HepG2 (cell line): Measurements from ENCODE around the gene BAZ1A. TPM values are rescaled to one million over a fixed set of nuclear protein-coding genes. Genes with fewer than 3 reads are reported as not detected.

Source experiments
- ATRX ChIP-seq: sonication (generic); formaldehyde crosslinking; IDR thresholded peaks from 2 replicates; pipeline ENCODE4 v1.4.0; 2020; ENCODE audit warnings: missing genetic modification reagents, borderline replicate concordance
- BRD4 ChIP-seq: sonication (generic); formaldehyde crosslinking; IDR thresholded peaks from 2 replicates; pipeline ENCODE4 v1.4.0; 2020; ENCODE audit warnings: missing genetic modification reagents
- CAMTA2 ChIP-seq: sonication (generic); formaldehyde crosslinking; IDR thresholded peaks from 2 replicates; pipeline ENCODE4 v1.4.0; 2020; ENCODE audit warnings: mild to moderate bottlenecking, missing genetic modification reagents, borderline replicate concordance
- HDAC6 ChIP-seq: fragments of 200-600 bp; sonication (generic); IDR thresholded peaks from 2 replicates; pipeline ENCODE4 v1.7.0; 2017; ENCODE audit warnings: mild to moderate bottlenecking, antibody characterized with exemption, low read length, low read depth
- HMGA1 ChIP-seq: sonication (generic); formaldehyde crosslinking; conservative IDR thresholded peaks from 2 replicates; pipeline ENCODE4 v1.4.0; 2020; ENCODE audit warnings: missing genetic modification reagents
- SMARCE1 ChIP-seq: fragments of 450-650 bp; IDR thresholded peaks from 2 replicates; pipeline ENCODE4 v1.6.1; 2017; ENCODE audit warnings: borderline replicate concordance
- ZBTB25 ChIP-seq: IDR thresholded peaks from 2 replicates; pipeline ENCODE4 v1.6.1; 2018; ENCODE audit warnings: missing genetic modification reagents
- ZFP36L2 ChIP-seq: sonication (generic); formaldehyde crosslinking; IDR thresholded peaks from 2 replicates; pipeline ENCODE4 v1.4.0; 2020; ENCODE audit warnings: missing genetic modification reagents
- ZNF136 ChIP-seq: sonication (generic); formaldehyde crosslinking; IDR thresholded peaks from 2 replicates; pipeline ENCODE4 v1.8.1; 2022; ENCODE audit warnings: low read depth, mild to moderate bottlenecking, moderate library complexity, missing genetic modification reagents
- ZNF232 ChIP-seq: sonication (generic); formaldehyde crosslinking; IDR thresholded peaks from 2 replicates; pipeline ENCODE4 v1.4.0; 2020; ENCODE audit warnings: missing genetic modification reagents, borderline replicate concordance
- ZNF251 ChIP-seq: sonication (generic); formaldehyde crosslinking; IDR thresholded peaks from 2 replicates; pipeline ENCODE4 v1.9.0; 2021; ENCODE audit warnings: mild to moderate bottlenecking, missing genetic modification reagents
- ZNF441 ChIP-seq: sonication (generic); formaldehyde crosslinking; IDR thresholded peaks from 2 replicates; pipeline ENCODE4 v1.7.0; 2021; ENCODE audit warnings: missing genetic modification reagents, borderline replicate concordance
- ZNF484 ChIP-seq: sonication (generic); formaldehyde crosslinking; IDR thresholded peaks from 2 replicates; pipeline ENCODE4 v1.5.1; 2020; ENCODE audit warnings: mild to moderate bottlenecking, low read depth, missing genetic modification reagents, borderline replicate concordance
- ZNF501 ChIP-seq: sonication (generic); formaldehyde crosslinking; IDR thresholded peaks from 2 replicates; pipeline ENCODE4 v1.5.1; 2020; ENCODE audit warnings: mild to moderate bottlenecking, moderate library complexity, missing genetic modification reagents
- ZNF512B ChIP-seq: sonication (generic); formaldehyde crosslinking; IDR thresholded peaks from 2 replicates; pipeline ENCODE4 v1.5.1; 2020; ENCODE audit warnings: missing genetic modification reagents, mild to moderate bottlenecking, borderline replicate concordance
- ZNF644 ChIP-seq: IDR thresholded peaks from 2 replicates; pipeline ENCODE4 v1.6.1; 2016; ENCODE audit warnings: low read depth
- ZNF782 ChIP-seq: sonication (generic); formaldehyde crosslinking; IDR thresholded peaks from 2 replicates; pipeline ENCODE4 v1.4.0; 2020; ENCODE audit warnings: missing genetic modification reagents, mild to moderate bottlenecking, borderline replicate concordance
- ZSCAN31 ChIP-seq: sonication (generic); formaldehyde crosslinking; IDR thresholded peaks from 2 replicates; pipeline ENCODE4 v1.5.0; 2020; ENCODE audit warnings: low read depth, mild to moderate bottlenecking, missing genetic modification reagents
- polyA plus RNA-seq, 8 experiments: library from polyadenylated mRNA; depleted of rRNA in 3 of 8; stranded (reverse) in 7 of 8; unstranded in 1 of 8; fragments of >200 nt; fragmentation: Illumina TruSeq in 4 of 8; extraction: Trizol in 4 of 8; gene quantifications; 2 replicates each; pipeline versions ENCODE4 v1.2.1 to v1.2.3, GENCODE V29; 2011 to 2016; ENCODE audit warnings: low read depth in 4 of 8, missing spikeins in 1 of 8, mixed read lengths in 1 of 8; ENCODE audit not compliant: insufficient read depth in 1 of 8
- total RNA-seq, 5 experiments: library from RNA; depleted of rRNA; stranded (reverse); fragments of >200 nt; fragmentation: Illumina TruSeq; extraction: Trizol; gene quantifications; 2 replicates each; pipeline ENCODE4 v1.2.3, GENCODE V29; 2016; ENCODE audit warnings: low read depth in 1 of 5
- TF ChIP-seq, protein P1 (sequence below): sonication (generic); formaldehyde crosslinking; IDR thresholded peaks from 2 replicates; pipeline ENCODE4 v1.5.0; 2020; ENCODE audit warnings: missing genetic modification reagents
- TF ChIP-seq, protein P2 (sequence below): sonication (generic); formaldehyde crosslinking; IDR thresholded peaks from 2 replicates; pipeline ENCODE4 v1.5.0; 2020; ENCODE audit warnings: missing genetic modification reagents
- TF ChIP-seq, protein P3 (sequence below): sonication (generic); formaldehyde crosslinking; IDR thresholded peaks from 2 replicates; pipeline ENCODE4 v1.8.0; 2022; ENCODE audit warnings: mild to moderate bottlenecking, missing genetic modification reagents; ENCODE audit not compliant: insufficient replicate concordance

Gene BAZ1A
- total and polyA plus RNA-seq, 2 of the 13 experiments (the other 11 are each of a cell fraction or from before 2014, with no cell fraction given) = 20.9 to 56.8 TPM

- TF ChIP-seq, protein P1, sequence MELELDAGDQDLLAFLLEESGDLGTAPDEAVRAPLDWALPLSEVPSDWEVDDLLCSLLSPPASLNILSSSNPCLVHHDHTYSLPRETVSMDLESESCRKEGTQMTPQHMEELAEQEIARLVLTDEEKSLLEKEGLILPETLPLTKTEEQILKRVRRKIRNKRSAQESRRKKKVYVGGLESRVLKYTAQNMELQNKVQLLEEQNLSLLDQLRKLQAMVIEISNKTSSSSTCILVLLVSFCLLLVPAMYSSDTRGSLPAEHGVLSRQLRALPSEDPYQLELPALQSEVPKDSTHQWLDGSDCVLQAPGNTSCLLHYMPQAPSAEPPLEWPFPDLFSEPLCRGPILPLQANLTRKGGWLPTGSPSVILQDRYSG (CRISPR knock-in tag) = peak; percentile 74
- TF ChIP-seq, protein P2, sequence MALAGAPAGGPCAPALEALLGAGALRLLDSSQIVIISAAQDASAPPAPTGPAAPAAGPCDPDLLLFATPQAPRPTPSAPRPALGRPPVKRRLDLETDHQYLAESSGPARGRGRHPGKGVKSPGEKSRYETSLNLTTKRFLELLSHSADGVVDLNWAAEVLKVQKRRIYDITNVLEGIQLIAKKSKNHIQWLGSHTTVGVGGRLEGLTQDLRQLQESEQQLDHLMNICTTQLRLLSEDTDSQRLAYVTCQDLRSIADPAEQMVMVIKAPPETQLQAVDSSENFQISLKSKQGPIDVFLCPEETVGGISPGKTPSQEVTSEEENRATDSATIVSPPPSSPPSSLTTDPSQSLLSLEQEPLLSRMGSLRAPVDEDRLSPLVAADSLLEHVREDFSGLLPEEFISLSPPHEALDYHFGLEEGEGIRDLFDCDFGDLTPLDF (CRISPR knock-in tag) = peak; percentile 58
- peak; percentile 99 for TF ChIP-seq ZSCAN31 (CRISPR knock-in tag)
- no peak for TF ChIP-seq ATRX (CRISPR knock-in tag)
- peak; percentile 47; the same call in 1 of the 2 replicates for TF ChIP-seq ZNF644 (CRISPR knock-in tag)
- TF ChIP-seq ZNF441 (CRISPR knock-in tag) = peak; percentile 91
- TF ChIP-seq HMGA1 = no peak
- 0 out of 2 replicates have a peak, but pooled peaks have one; percentile 78 for TF ChIP-seq ZNF782
- TF ChIP-seq, protein P3, sequence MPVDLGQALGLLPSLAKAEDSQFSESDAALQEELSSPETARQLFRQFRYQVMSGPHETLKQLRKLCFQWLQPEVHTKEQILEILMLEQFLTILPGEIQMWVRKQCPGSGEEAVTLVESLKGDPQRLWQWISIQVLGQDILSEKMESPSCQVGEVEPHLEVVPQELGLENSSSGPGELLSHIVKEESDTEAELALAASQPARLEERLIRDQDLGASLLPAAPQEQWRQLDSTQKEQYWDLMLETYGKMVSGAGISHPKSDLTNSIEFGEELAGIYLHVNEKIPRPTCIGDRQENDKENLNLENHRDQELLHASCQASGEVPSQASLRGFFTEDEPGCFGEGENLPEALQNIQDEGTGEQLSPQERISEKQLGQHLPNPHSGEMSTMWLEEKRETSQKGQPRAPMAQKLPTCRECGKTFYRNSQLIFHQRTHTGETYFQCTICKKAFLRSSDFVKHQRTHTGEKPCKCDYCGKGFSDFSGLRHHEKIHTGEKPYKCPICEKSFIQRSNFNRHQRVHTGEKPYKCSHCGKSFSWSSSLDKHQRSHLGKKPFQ = peak; percentile 96
- peak; percentile 92 for TF ChIP-seq ZNF501 (CRISPR knock-in tag)
- no peak for TF ChIP-seq HDAC6
- 0 out of 2 replicates have a peak, but pooled peaks have one; percentile 55 for TF ChIP-seq ZNF512B (CRISPR knock-in tag)
- no peak for TF ChIP-seq ZNF251 (CRISPR knock-in tag)
- peak; percentile 97 for TF ChIP-seq CAMTA2 (CRISPR knock-in tag)
- no peak for TF ChIP-seq SMARCE1
- TF ChIP-seq ZBTB25 = peak; percentile 72
- TF ChIP-seq ZNF232 (CRISPR knock-in tag) = no peak; the same call in 1 of the 2 replicates
- TF ChIP-seq ZNF484 (CRISPR knock-in tag) = 0 out of 2 replicates have a peak, but pooled peaks have one; percentile 88
- TF ChIP-seq ZNF136 (CRISPR knock-in tag) = 0 out of 2 replicates have a peak, but pooled peaks have one; percentile 35
- no peak; the same call in 1 of the 2 replicates for TF ChIP-seq ZFP36L2 (CRISPR knock-in tag)
- 0 out of 2 replicates have a peak, but pooled peaks have one; percentile 43 for TF ChIP-seq BRD4 (CRISPR knock-in tag)
These were observed 160.6 kb downstream of the BAZ1A start, which contains the start of gene CFL2 (continued) for GRCh38 chr14:34714320-34715126.
